Activated CD4-positive, alpha-beta memory T cell treated with anti-CD3 and anti-CD28 coated beads, Interleukin-2, amount 10 ng/mL, durations not matched to agents 7 days and 5 days (primary cell): Measurements from ENCODE around the gene CDK19. TPM values are rescaled to one million over a fixed set of nuclear protein-coding genes. Genes with fewer than 3 reads are reported as not detected.

Experiments
- CTCF ChIA-PET: fragments of 350-600 bp; sonication (Branson Sonifier 250); formaldehyde crosslinking; loops from one replicate; lab custom pipeline; 2021; ENCODE audit warnings: antibody characterized with exemption, inconsistent platforms; lab: Charles Lee
- POLR2A ChIA-PET: fragments of 350-600 bp; sonication (Branson Sonifier 250); formaldehyde crosslinking; loops from one replicate; lab custom pipeline; 2021; ENCODE audit warnings: antibody characterized with exemption; lab: Charles Lee
- DNase-seq: peaks from one replicate; pipeline ENCODE4 v3.0.0-alpha.2; 2020
- H3K27ac Mint-ChIP-seq: one replicate; pipeline ENCODE4 v1.8.0; 2021; ENCODE audit warnings: mild to moderate bottlenecking, mixed read lengths
- H3K27me3 Mint-ChIP-seq: one replicate; pipeline ENCODE4 v1.8.0; 2021; ENCODE audit warnings: mixed read lengths
- H3K36me3 Mint-ChIP-seq: one replicate; pipeline ENCODE4 v1.8.0; 2021; ENCODE audit warnings: low read depth, mixed read lengths
- H3K4me1 Mint-ChIP-seq: one replicate; pipeline ENCODE4 v1.8.0; 2021; ENCODE audit warnings: mixed read lengths
- H3K4me3 Mint-ChIP-seq: one replicate; pipeline ENCODE4 v1.8.0; 2021; ENCODE audit warnings: mild to moderate bottlenecking, mixed read lengths
- H3K9me3 Mint-ChIP-seq: one replicate; pipeline ENCODE4 v1.8.0; 2021; ENCODE audit warnings: mixed read lengths
- total RNA-seq, 2 experiments: library from RNA; stranded (reverse); gene quantifications; one replicate each; pipeline ENCODE4 v1.2.3, GENCODE V29; 2021

The CDK19 gene
- total RNA-seq, 2 experiments from 2014 or later = 30.8 to 33.2 TPM

- H3K4me3 Mint-ChIP-seq = no peak overlapping the region
- POLR2A ChIA-PET = no interaction called here
- peaks cover 29% of the 10 kb centered on the region for H3K36me3 Mint-ChIP-seq
- DNase-seq = no peak
- H3K9me3 Mint-ChIP-seq = peaks cover 3% of the 10 kb centered on the region
- CTCF ChIA-PET = no interaction called here
- no peaks in the 10 kb centered on the region for H3K27me3 Mint-ChIP-seq
- H3K4me1 Mint-ChIP-seq = peaks cover 22% of the 10 kb centered on the region
- no peak overlapping the region for H3K27ac Mint-ChIP-seq
Measured at GRCh38 chr6:110646419-110646698, 168.9 kb downstream of the CDK19 start.

- CTCF ChIA-PET = no interaction called here
- peaks cover 3% of the 10 kb centered on the region for H3K9me3 Mint-ChIP-seq
- no peak overlapping the region for H3K4me3 Mint-ChIP-seq
- H3K27ac Mint-ChIP-seq = no peak overlapping the region
- peaks cover 28% of the 10 kb centered on the region for H3K36me3 Mint-ChIP-seq
- no peak for DNase-seq
- H3K4me1 Mint-ChIP-seq = peaks cover 21% of the 10 kb centered on the region
- H3K27me3 Mint-ChIP-seq = no peaks in the 10 kb centered on the region
- POLR2A ChIA-PET = no interaction called here
Measured at GRCh38 chr6:110645685-110646418, 169.4 kb downstream of the CDK19 start.

GRCh38 chr6:110643175-110643574 lies 172.1 kb downstream of the CDK19 start:
- ChIA-PET POLR2A (interaction anchor here (0.9 kb wide), 1 partner anchor 338 kb away, joined by 3 read pairs; the partner anchor contains the start of gene RPF2), CTCF (no interaction called here)
- Mint-ChIP-seq H3K36me3 (peaks cover 32% of the 10 kb centered on the region), H3K27me3 (no peaks in the 10 kb centered on the region), H3K4me3 (no peak overlapping the region), H3K9me3 (peaks cover 3% of the 10 kb centered on the region), H3K27ac (no peak overlapping the region), H3K4me1 (peaks cover 18% of the 10 kb centered on the region)
- DNase-seq = no peak

GRCh38 chr6:110642711-110643110 lies 172.6 kb downstream of the CDK19 start:
- POLR2A ChIA-PET = interaction anchor here (0.9 kb wide), 1 partner anchor 339 kb away, joined by 3 read pairs; the partner anchor contains the start of gene RPF2
- Mint-ChIP-seq H3K27me3 (no peaks in the 10 kb centered on the region), H3K9me3 (peaks cover 3% of the 10 kb centered on the region), H3K36me3 (peaks cover 35% of the 10 kb centered on the region), H3K4me1 (peaks cover 13% of the 10 kb centered on the region), H3K4me3 (no peak overlapping the region), H3K27ac (no peak overlapping the region)
- no peak for DNase-seq
- CTCF ChIA-PET = interaction anchor here (0.9 kb wide), 1 partner anchor 40 kb away, joined by 3 read pairs; no protein-coding TSS in a partner anchor

GRCh38 chr6:110636781-110637180 lies 178.5 kb downstream of the CDK19 start:
- ChIA-PET POLR2A (no interaction called here), CTCF (interaction anchor here (0.6 kb wide), 1 partner anchor 1321 kb away, joined by 4 read pairs; no protein-coding TSS in a partner anchor)

GRCh38 chr6:110635096-110635495 lies 180.2 kb downstream of the CDK19 start:
- Mint-ChIP-seq H3K9me3 (no peaks in the 10 kb centered on the region), H3K36me3 (peaks cover 23% of the 10 kb centered on the region), H3K27me3 (no peaks in the 10 kb centered on the region), H3K27ac (no peak overlapping the region), H3K4me1 (peaks cover 7% of the 10 kb centered on the region), H3K4me3 (no peak overlapping the region)
- POLR2A ChIA-PET = no interaction called here
- CTCF ChIA-PET = no interaction called here
- DNase-seq = no peak

More at GRCh38 chr6:110636781-110637180, 178.5 kb downstream of the CDK19 start:
- Mint-ChIP-seq H3K4me1 (peaks cover 7% of the 10 kb centered on the region), H3K27ac (no peak overlapping the region), H3K4me3 (no peak overlapping the region), H3K27me3 (no peaks in the 10 kb centered on the region), H3K36me3 (peaks cover 23% of the 10 kb centered on the region), H3K9me3 (no peaks in the 10 kb centered on the region)
- DNase-seq = no peak

- CTCF ChIA-PET = no interaction called here
- POLR2A ChIA-PET = no interaction called here
- Mint-ChIP-seq H3K4me3 (no peak overlapping the region), H3K27ac (no peak overlapping the region), H3K9me3 (no peaks in the 10 kb centered on the region), H3K36me3 (peaks cover 26% of the 10 kb centered on the region), H3K4me1 (peaks cover 7% of the 10 kb centered on the region), H3K27me3 (no peaks in the 10 kb centered on the region)
- DNase-seq = no peak
Measured at GRCh38 chr6:110633731-110634213, 181.5 kb downstream of the CDK19 start.

- CTCF ChIA-PET = no interaction called here
Measured at GRCh38 chr6:110629153-110629552, 186.1 kb downstream of the CDK19 start.

GRCh38 chr6:110628330-110628729 lies 186.9 kb downstream of the CDK19 start:
- H3K36me3 Mint-ChIP-seq = peaks cover 19% of the 10 kb centered on the region
- H3K4me3 Mint-ChIP-seq = no peak overlapping the region
- ChIA-PET CTCF (no interaction called here), POLR2A (no interaction called here)
- DNase-seq = no peak
- H3K27me3 Mint-ChIP-seq = no peaks in the 10 kb centered on the region
- no peak overlapping the region for H3K27ac Mint-ChIP-seq
- H3K9me3 Mint-ChIP-seq = no peaks in the 10 kb centered on the region
- no peaks in the 10 kb centered on the region for H3K4me1 Mint-ChIP-seq

More at GRCh38 chr6:110629153-110629552, 186.1 kb downstream of the CDK19 start:
- H3K9me3 Mint-ChIP-seq = no peaks in the 10 kb centered on the region
- H3K36me3 Mint-ChIP-seq = peaks cover 19% of the 10 kb centered on the region
- no peak overlapping the region for H3K27ac Mint-ChIP-seq
- DNase-seq = no peak
- no peaks in the 10 kb centered on the region for H3K4me1 Mint-ChIP-seq
- POLR2A ChIA-PET = no interaction called here
- no peaks in the 10 kb centered on the region for H3K27me3 Mint-ChIP-seq
- H3K4me3 Mint-ChIP-seq = no peak overlapping the region

- H3K36me3 Mint-ChIP-seq = peaks cover 26% of the 10 kb centered on the region
- ChIA-PET POLR2A (no interaction called here), CTCF (no interaction called here)
- no peaks in the 10 kb centered on the region for H3K27me3 Mint-ChIP-seq
- H3K27ac Mint-ChIP-seq = no peak overlapping the region
- no peak overlapping the region for H3K4me3 Mint-ChIP-seq
- no peaks in the 10 kb centered on the region for H3K9me3 Mint-ChIP-seq
- no peaks in the 10 kb centered on the region for H3K4me1 Mint-ChIP-seq
- no peak for DNase-seq
Measured at GRCh38 chr6:110626442-110626841, 188.8 kb downstream of the CDK19 start.

GRCh38 chr6:110625883-110626282 lies 189.4 kb downstream of the CDK19 start:
- Mint-ChIP-seq H3K9me3 (no peaks in the 10 kb centered on the region), H3K27ac (no peak overlapping the region), H3K4me1 (no peaks in the 10 kb centered on the region), H3K27me3 (no peaks in the 10 kb centered on the region), H3K36me3 (peaks cover 29% of the 10 kb centered on the region), H3K4me3 (no peak overlapping the region)
- DNase-seq = no peak
- POLR2A ChIA-PET = no interaction called here
- CTCF ChIA-PET = no interaction called here

GRCh38 chr6:110622912-110623578 lies 192.2 kb downstream of the CDK19 start:
- peaks cover 9% of the 10 kb centered on the region for H3K4me1 Mint-ChIP-seq
- H3K4me3 Mint-ChIP-seq = no peak overlapping the region
- CTCF ChIA-PET = no interaction called here
- H3K27me3 Mint-ChIP-seq = no peaks in the 10 kb centered on the region
- DNase-seq = no peak
- H3K36me3 Mint-ChIP-seq = peaks cover 32% of the 10 kb centered on the region
- POLR2A ChIA-PET = no interaction called here
- H3K27ac Mint-ChIP-seq = no peak overlapping the region
- no peaks in the 10 kb centered on the region for H3K9me3 Mint-ChIP-seq

- H3K27me3 Mint-ChIP-seq = no peaks in the 10 kb centered on the region
- peaks cover 41% of the 10 kb centered on the region for H3K36me3 Mint-ChIP-seq
- H3K4me1 Mint-ChIP-seq = peaks cover 18% of the 10 kb centered on the region
- ChIA-PET POLR2A (no interaction called here), CTCF (interaction anchor here (2.9 kb wide), 1 partner anchor 10 kb away, joined by 8 read pairs; no protein-coding TSS in a partner anchor)
- H3K27ac Mint-ChIP-seq = no peak overlapping the region
- no peak for DNase-seq
- H3K9me3 Mint-ChIP-seq = no peaks in the 10 kb centered on the region
- H3K4me3 Mint-ChIP-seq = no peak overlapping the region
Measured at GRCh38 chr6:110621061-110621460, 194.2 kb downstream of the CDK19 start.
